ENCODE data around the gene SYPL2. TPM values are rescaled to one million over a fixed set of nuclear protein-coding genes. Genes with fewer than 3 reads are reported as not detected.
A peak's percentile ranks its signal among the peaks of the same experiment; 100 is the strongest.

Gene SYPL2
- total RNA-seq, 1 experiment from 2014 or later = 2.5 TPM

DNA sequence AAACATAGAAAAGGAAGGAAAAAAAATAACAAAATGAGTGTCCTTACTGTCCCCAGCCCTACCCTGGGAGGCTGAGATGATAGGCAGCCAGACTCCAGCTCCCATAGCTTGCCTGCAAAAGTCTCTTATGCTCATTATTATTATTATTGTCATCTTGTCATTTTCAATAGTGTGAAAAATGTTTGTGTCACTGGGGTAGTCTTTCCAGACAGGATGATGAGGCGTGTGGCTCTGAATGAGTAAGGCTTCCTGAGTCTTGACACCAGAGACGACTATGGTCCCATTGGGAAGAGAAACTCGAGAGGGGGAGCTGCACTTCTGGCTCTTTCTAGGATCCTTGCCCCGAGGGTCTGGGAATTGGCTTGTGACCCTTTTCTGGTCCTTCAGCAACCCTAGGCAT, 26.4 kb downstream of the SYPL2 start:
- Histone ChIP-seq H2BK120ac (ENCODE audit: low read depth, low read length, poor library complexity, severe bottlenecking) (no peak overlapping the region), H3K27ac (ENCODE audit: insufficient read length, low read depth, low read length) (no peak overlapping the region), H2BK20ac (ENCODE audit: low read depth, low read length, poor library complexity, severe bottlenecking) (no peak overlapping the region), H2BK5ac (ENCODE audit: insufficient read length, low read length) (no peak overlapping the region), H3K4ac (ENCODE audit: low read depth, low read length) (no peak overlapping the region), H3K18ac (ENCODE audit: insufficient read length, low read depth, low read length) (no peak overlapping the region), H4K5ac (ENCODE audit: insufficient read length, low read depth, low read length) (no peak overlapping the region), H3K4me2 (ENCODE audit: insufficient read depth, insufficient read length, low read length) (no peak overlapping the region), H4K20me1 (ENCODE audit: control insufficient read depth, insufficient read depth, insufficient read length) (no peaks in the 10 kb centered on the region), H3T11ph (ENCODE audit: low read length) (no peak overlapping the region), H4K8ac (replicated peaks; ENCODE audit: insufficient read length, low read depth, low read length) (no peak overlapping the region), H2AK5ac (ENCODE audit: insufficient read length, low read length) (no peak overlapping the region), H2BK12ac (ENCODE audit: insufficient read length, low read depth, low read length) (no peak overlapping the region), H4K91ac (ENCODE audit: insufficient read length, low read depth, low read length) (no peak overlapping the region), H2BK15ac (ENCODE audit: low read depth, low read length) (no peak overlapping the region), H3K23me2 (ENCODE audit: insufficient read length, low read depth, low read length, poor library complexity, severe bottlenecking) (no peaks in the 10 kb centered on the region), H2AFZ (ENCODE audit: low read length) (no peak overlapping the region), H3K9ac (ENCODE audit: extremely low read depth, insufficient read length, low read length) (no peak overlapping the region), H3K9me3 (ENCODE audit: control insufficient read depth, low read depth, low read length) (no peaks in the 10 kb centered on the region), H3K4me1 (ENCODE audit: insufficient read depth, low read length) (no peaks in the 10 kb centered on the region), H3K79me1 (ENCODE audit: insufficient read depth, low read depth, low read length, poor library complexity, severe bottlenecking) (no peaks in the 10 kb centered on the region), H3K56ac (ENCODE audit: insufficient read length, low read depth, low read length) (no peak overlapping the region), H3K14ac (ENCODE audit: insufficient read depth, low read length) (no peak overlapping the region), H3K23ac (ENCODE audit: insufficient read length, low read depth, low read length) (no peak overlapping the region), H3K27me3 (ENCODE audit: insufficient read depth, low read length) (no peaks in the 10 kb centered on the region), H3K79me2 (ENCODE audit: insufficient read depth, low read length) (no peaks in the 10 kb centered on the region)
- Mint-ChIP-seq H3K4me3 (peak overlapping the region in 1 of 2 experiments; percentile 28; a peak in 2 of 5 replicates), H3K9me3 (no peaks in the 10 kb centered on the region), H3K4me1 (peaks cover 6 to 9% of the 10 kb centered on the region in 2 experiments), H3K27me3 (ENCODE audit: low read depth) (no peaks in the 10 kb centered on the region), H3K27ac (no peak overlapping the region), H3K36me3 (ENCODE audit: insufficient read depth in 1 of 3, low read depth in 3 of 3) (peaks cover 0 to 44% (median 5%) of the 10 kb centered on the region in 3 experiments; a peak in 3 of 7 replicates)
- no CpG with 5 or more reads among the region's 4 CpGs for WGBS (ENCODE audit: extremely low coverage, insufficient read length, low lambda C conversion rate)
- DNase-seq = no peak
- no peak for TF ChIP-seq CTCF (conservative IDR thresholded peaks at IDR 0.05)
